Caco-2 (cell line): ENCODE measurements around the gene PPM1K. TPM values are rescaled to one million over a fixed set of nuclear protein-coding genes. Genes with fewer than 3 reads are reported as not detected.
"Not testable (repeated sequence)": the region's sequence is repeated elsewhere in the genome, so short reads cannot be mapped to it uniquely, and the experiment has no call there.

Experiments
- BruUV-seq: library from RNA; stranded (reverse); fragments of 400-500 nt; replicated peaks from 2 replicates; lab custom pipeline; 2021; lab: Mats Ljungman, UMichigan
- CTCF ChIA-PET: fragments of 300-600 bp; sonication (Branson Sonifier 250); formaldehyde crosslinking; loops from one replicate; lab custom pipeline; 2022; ENCODE audit warnings: antibody characterized with exemption; lab: Charles Lee
- POLR2A ChIA-PET: fragments of 300-600 bp; sonication (Branson Sonifier 250); formaldehyde crosslinking; loops from one replicate; lab custom pipeline; 2022; ENCODE audit warnings: antibody characterized with exemption; lab: Charles Lee
- DNase-seq, 2 experiments: peaks; one replicate each; pipeline versions ENCODE4 v3.0.0 to v3.0.0-alpha.2; 2020 to 2022
- H3K27me3 ChIP-seq: replicated peaks from 2 replicates; pipeline ENCODE4 v1.6.0; 2011; ENCODE audit warnings: low read length; ENCODE audit not compliant: control insufficient read depth, insufficient read depth
- H3K36me3 ChIP-seq: 2 replicates; pipeline ENCODE4 v1.5.1; 2011; ENCODE audit warnings: low read length; ENCODE audit not compliant: control insufficient read depth, insufficient read depth
- H3K4me1 ChIP-seq: fragments of 250-450 bp; sonication (Bioruptor Pico); 2 replicates; pipeline ENCODE4 v1.5.1; 2020; ENCODE audit warnings: mild to moderate bottlenecking
- H3K4me3 ChIP-seq: 2 replicates; pipeline ENCODE4 v1.5.1; 2011; ENCODE audit warnings: low read depth, mild to moderate bottlenecking, control low read depth, low read length
- H3K9me3 ChIP-seq: fragments of 250-450 bp; sonication (Bioruptor Pico); 2 replicates; pipeline ENCODE4 v1.5.1; 2020; ENCODE audit warnings: mild to moderate bottlenecking, moderate library complexity
- H3K27ac Mint-ChIP-seq: one replicate; pipeline ENCODE4 v1.8.0; 2022; ENCODE audit warnings: mixed read lengths; ENCODE audit not compliant: unreplicated experiment
- H3K27me3 Mint-ChIP-seq: one replicate; pipeline ENCODE4 v1.8.0; 2022; ENCODE audit warnings: mixed read lengths; ENCODE audit not compliant: insufficient read depth, unreplicated experiment
- H3K36me3 Mint-ChIP-seq: one replicate; pipeline ENCODE4 v1.8.0; 2022; ENCODE audit warnings: mild to moderate bottlenecking, mixed read lengths; ENCODE audit not compliant: insufficient read depth, unreplicated experiment
- H3K4me1 Mint-ChIP-seq: one replicate; pipeline ENCODE4 v1.8.0; 2022; ENCODE audit warnings: low read depth, mixed read lengths; ENCODE audit not compliant: unreplicated experiment
- H3K4me3 Mint-ChIP-seq: one replicate; pipeline ENCODE4 v1.8.0; 2022; ENCODE audit warnings: mild to moderate bottlenecking, moderate library complexity, mixed read lengths; ENCODE audit not compliant: unreplicated experiment
- H3K9me3 Mint-ChIP-seq: one replicate; pipeline ENCODE4 v1.8.0; 2022; ENCODE audit warnings: mixed read lengths; ENCODE audit not compliant: unreplicated experiment
- intact Hi-C: fragments of 100-400 bp; cut with micrococcal nuclease; formaldehyde crosslinking; loops from one replicate; pipeline ENCODE4 v1.10.0; 2022; ENCODE audit not compliant: unreplicated experiment
- total RNA-seq: library from RNA; stranded (reverse); gene quantifications from 2 replicates; pipeline ENCODE4 v1.2.3, GENCODE V29; 2022
- TF ChIP-seq, protein P1 (sequence below), 2 experiments: fragments of 200-600 bp in 1 of 2; IDR thresholded peaks; 1 replicate in 1 of 2; 2 replicates in 1 of 2; pipeline versions ENCODE4 v1.5.1 to v1.8.0; 2011 to 2022; ENCODE audit warnings: antibody characterized with exemption in 1 of 2, control low read depth in 1 of 2, inconsistent platforms in 1 of 2, low read depth in 1 of 2, low read length in 1 of 2, mild to moderate bottlenecking in 1 of 2, moderate library complexity in 1 of 2; ENCODE audit not compliant: insufficient read depth in 1 of 2, severe bottlenecking in 1 of 2, unreplicated experiment in 1 of 2

The PPM1K gene
- total RNA-seq, 1 experiment from 2014 or later: 23.8 TPM

DNA sequence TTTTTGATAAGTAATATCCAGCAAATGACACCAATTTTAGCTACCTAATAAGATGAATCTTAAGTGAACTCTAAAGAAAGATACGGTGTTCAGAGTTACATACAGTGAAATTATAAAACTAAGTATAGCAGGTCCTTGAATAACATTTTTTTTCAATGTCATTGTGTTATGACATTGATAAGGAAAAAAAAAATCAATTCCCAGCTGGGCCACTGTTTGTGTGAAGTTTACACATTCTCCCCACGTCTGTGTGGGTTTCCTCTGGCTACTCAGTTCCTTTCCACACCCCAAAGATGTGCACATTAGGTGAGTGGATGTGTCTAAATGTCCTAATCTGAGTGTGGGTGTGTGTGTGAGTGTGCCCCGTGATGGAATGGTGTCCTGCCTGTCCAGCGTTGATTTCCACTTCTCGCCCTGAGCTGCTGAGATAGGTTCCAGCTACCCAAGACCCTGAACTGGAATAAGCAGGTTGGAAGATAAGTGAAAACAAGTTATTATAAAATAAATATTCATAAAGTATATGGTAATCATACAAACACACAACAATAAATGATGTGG, 31.2 kb upstream of the PPM1K start:
- CTCF ChIA-PET: no interaction called here
- Mint-ChIP-seq H3K9me3 (peaks cover 7% of the 10 kb centered on the region), H3K4me1 (peaks cover 19% of the 10 kb centered on the region), H3K4me3 (no peak overlapping the region), H3K36me3 (peaks cover 6% of the 10 kb centered on the region), H3K27me3 (peaks cover 4% of the 10 kb centered on the region), H3K27ac (no peak overlapping the region)
- no TSS peak for BruUV-seq
- Histone ChIP-seq H3K36me3 (no peaks in the 10 kb centered on the region), H3K4me1 (peaks cover 32% of the 10 kb centered on the region), H3K27me3 (no peaks in the 10 kb centered on the region), H3K9me3 (peaks cover 6% of the 10 kb centered on the region), H3K4me3 (no peak overlapping the region)
- intact Hi-C loops: no loop called here
- TF ChIP-seq, protein P1, sequence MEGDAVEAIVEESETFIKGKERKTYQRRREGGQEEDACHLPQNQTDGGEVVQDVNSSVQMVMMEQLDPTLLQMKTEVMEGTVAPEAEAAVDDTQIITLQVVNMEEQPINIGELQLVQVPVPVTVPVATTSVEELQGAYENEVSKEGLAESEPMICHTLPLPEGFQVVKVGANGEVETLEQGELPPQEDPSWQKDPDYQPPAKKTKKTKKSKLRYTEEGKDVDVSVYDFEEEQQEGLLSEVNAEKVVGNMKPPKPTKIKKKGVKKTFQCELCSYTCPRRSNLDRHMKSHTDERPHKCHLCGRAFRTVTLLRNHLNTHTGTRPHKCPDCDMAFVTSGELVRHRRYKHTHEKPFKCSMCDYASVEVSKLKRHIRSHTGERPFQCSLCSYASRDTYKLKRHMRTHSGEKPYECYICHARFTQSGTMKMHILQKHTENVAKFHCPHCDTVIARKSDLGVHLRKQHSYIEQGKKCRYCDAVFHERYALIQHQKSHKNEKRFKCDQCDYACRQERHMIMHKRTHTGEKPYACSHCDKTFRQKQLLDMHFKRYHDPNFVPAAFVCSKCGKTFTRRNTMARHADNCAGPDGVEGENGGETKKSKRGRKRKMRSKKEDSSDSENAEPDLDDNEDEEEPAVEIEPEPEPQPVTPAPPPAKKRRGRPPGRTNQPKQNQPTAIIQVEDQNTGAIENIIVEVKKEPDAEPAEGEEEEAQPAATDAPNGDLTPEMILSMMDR (IDR thresholded peaks at IDR 0.05; ENCODE audit: insufficient read depth in 1 of 2, low read depth in 1 of 2, low read length in 1 of 2, severe bottlenecking in 1 of 2, unreplicated experiment in 1 of 2): no peak
- POLR2A ChIA-PET: no interaction called here
- DNase-seq: no peak

DNA sequence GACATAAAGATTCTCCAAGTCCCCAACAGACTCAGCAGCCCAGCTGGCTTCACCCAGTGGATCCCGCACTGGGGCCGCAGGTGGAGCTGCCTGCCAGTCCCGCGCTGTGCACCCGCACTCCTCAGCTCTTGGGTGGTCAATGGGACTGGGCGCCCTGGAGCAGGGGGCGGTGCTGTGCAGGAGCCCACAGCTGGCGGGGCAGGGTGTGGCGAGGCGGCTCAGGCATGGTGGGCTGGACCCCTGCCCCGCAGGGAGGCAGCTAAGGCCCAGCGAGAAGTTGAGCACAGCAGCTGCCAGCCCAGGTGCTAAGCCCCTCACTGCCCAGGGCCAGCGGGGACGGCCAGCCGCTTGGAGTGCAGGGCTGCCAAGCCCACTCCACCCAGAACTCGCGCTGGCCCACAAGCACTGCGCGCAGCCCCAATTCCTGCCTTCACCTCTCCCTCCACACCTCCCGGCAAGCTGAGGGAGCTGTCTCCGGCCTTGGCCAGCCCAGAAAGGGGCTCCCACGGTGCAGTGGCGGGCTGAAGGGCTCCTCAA, 28.8 kb upstream of the PPM1K start:
- CTCF ChIA-PET: interaction anchor here (0.7 kb wide), 1 partner anchor 94 kb away, joined by 3 read pairs; no protein-coding TSS in a partner anchor
- intact Hi-C loops, H3K36me3 ChIP-seq, BruUV-seq, H3K4me1 Mint-ChIP-seq, H3K27me3 Mint-ChIP-seq, H3K36me3 Mint-ChIP-seq, H3K4me3 ChIP-seq, H3K9me3 ChIP-seq, DNase-seq, H3K4me3 Mint-ChIP-seq, H3K9me3 Mint-ChIP-seq, POLR2A ChIA-PET, H3K27me3 ChIP-seq, H3K27ac Mint-ChIP-seq: not testable (repeated sequence)
- peaks cover 10% of the 10 kb centered on the region for H3K4me1 ChIP-seq

DNA sequence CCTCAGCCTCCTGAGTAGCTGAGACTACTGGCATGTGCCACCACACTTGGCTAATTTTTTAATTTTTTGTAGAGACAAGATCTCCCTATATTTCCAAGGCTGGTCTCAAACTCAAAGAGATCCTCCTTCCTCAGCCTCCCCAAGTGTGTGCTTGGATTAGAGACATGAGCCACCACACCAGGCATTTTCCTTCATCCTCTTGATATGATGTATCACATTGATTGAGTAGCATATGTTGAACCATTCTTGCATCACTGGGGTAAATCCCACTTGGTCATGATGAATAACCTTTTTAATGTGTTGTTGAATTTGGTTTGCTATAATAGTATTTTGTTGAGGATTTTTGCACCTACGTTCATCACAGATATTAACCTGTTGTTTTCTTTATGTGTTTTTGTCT, 24.2 kb upstream of the PPM1K start:
- DNase-seq: no peak
- CTCF ChIA-PET: no interaction called here
- H3K9me3 ChIP-seq: peaks cover 6% of the 10 kb centered on the region; the same call in 1 of the 2 replicates
- H3K4me3 ChIP-seq: no peak overlapping the region
- Mint-ChIP-seq H3K4me1 (no peaks in the 10 kb centered on the region), H3K27me3 (peaks cover 4% of the 10 kb centered on the region), H3K9me3 (peaks cover 7% of the 10 kb centered on the region), H3K4me3 (no peak overlapping the region), H3K36me3 (no peaks in the 10 kb centered on the region), H3K27ac (no peak overlapping the region)
- POLR2A ChIA-PET: no interaction called here
- no TSS peak for BruUV-seq
- H3K27me3 ChIP-seq: no peaks in the 10 kb centered on the region
- H3K4me1 ChIP-seq: no peaks in the 10 kb centered on the region
- TF ChIP-seq, protein P1 (IDR thresholded peaks at IDR 0.05; ENCODE audit: insufficient read depth in 1 of 2, low read depth in 1 of 2, low read length in 1 of 2, severe bottlenecking in 1 of 2, unreplicated experiment in 1 of 2): no peak
- intact Hi-C loops: no loop called here
- H3K36me3 ChIP-seq: no peaks in the 10 kb centered on the region
